H1 (cell line): ENCODE results near the gene PAEP. TPM values are rescaled to one million over a fixed set of nuclear protein-coding genes. Genes with fewer than 3 reads are reported as not detected.

ENCODE experiments used
- CTCF ChIA-PET: fragments of 300-600 bp; sonication (Branson Sonifier 250); formaldehyde crosslinking; loops from one replicate; lab custom pipeline; 2021; ENCODE audit not compliant: partially characterized antibody; lab: Charles Lee
- POLR2A ChIA-PET: fragments of 300-600 bp; sonication (Branson Sonifier 250); formaldehyde crosslinking; loops from one replicate; lab custom pipeline; 2021; ENCODE audit warnings: inconsistent platforms; ENCODE audit not compliant: partially characterized antibody; lab: Charles Lee
- DNase-seq, 2 experiments: peaks; one replicate each; pipeline versions ENCODE4 v3.0.0 to v3.0.0-alpha.2; 2010 to 2022; ENCODE audit warnings: low spot score in 2 of 2, low read depth in 1 of 2, mixed read lengths in 1 of 2
- FAIRE-seq: peaks from 2 replicates; lab custom pipeline; 2011; peaks lifted over from hg19 to GRCh38; lab: Jason Lieb, UNC
- H2AFZ ChIP-seq: 2 replicates; pipeline ENCODE4 v1.8.1; 2012; ENCODE audit warnings: low read length, inconsistent platforms
- H2AK5ac ChIP-seq: 2 replicates; pipeline ENCODE4 v1.6.1; 2013; ENCODE audit warnings: low read depth, low read length
- H2BK120ac ChIP-seq: replicated peaks from 2 replicates; pipeline ENCODE3; 2013; ENCODE audit warnings: low read depth, low read length, inconsistent platforms
- H2BK12ac ChIP-seq: 2 replicates; pipeline ENCODE4 v1.6.1; 2013; ENCODE audit warnings: low read depth, low read length
- H2BK15ac ChIP-seq: 2 replicates; pipeline ENCODE4 v1.6.1; 2013; ENCODE audit warnings: low read length
- H2BK20ac ChIP-seq: 2 replicates; pipeline ENCODE4 v1.6.1; 2013; ENCODE audit warnings: low read length
- H2BK5ac ChIP-seq: 2 replicates; pipeline ENCODE4 v1.6.1; 2013; ENCODE audit warnings: low read depth, low read length
- H3K14ac ChIP-seq: 2 replicates; pipeline ENCODE4 v1.6.1; 2013; ENCODE audit warnings: inconsistent platforms; ENCODE audit not compliant: insufficient read length
- H3K18ac ChIP-seq: 2 replicates; pipeline ENCODE4 v1.6.1; 2013; ENCODE audit warnings: low read length; ENCODE audit errors: extremely low read depth
- H3K23ac ChIP-seq: 2 replicates; pipeline ENCODE4 v1.6.1; 2013; ENCODE audit warnings: inconsistent platforms; ENCODE audit not compliant: insufficient read length
- H3K23me2 ChIP-seq: 2 replicates; pipeline ENCODE4 v1.6.1; 2013; ENCODE audit warnings: low read depth, low read length
- H3K27ac ChIP-seq: 2 replicates; pipeline ENCODE4 v1.6.1; 2011; ENCODE audit warnings: low read depth, low read length, inconsistent platforms
- H3K27me3 ChIP-seq, 4 experiments: replicated peaks in 1 of 4; 1 replicate in 1 of 4; 2 replicates in 3 of 4; pipeline versions ENCODE4 v1.6.1 to v1.8.1; 2011 to 2013; ENCODE audit warnings: low read length in 3 of 4, mild to moderate bottlenecking in 3 of 4, inconsistent platforms in 2 of 4, mixed read lengths in 2 of 4, moderate library complexity in 1 of 4; ENCODE audit not compliant: control insufficient read depth in 3 of 4, insufficient read depth in 3 of 4; ENCODE audit errors: extremely low read depth in 1 of 4
- H3K36me3 ChIP-seq, 4 experiments: 2 replicates each; pipeline versions ENCODE4 v1.6.1 to v1.8.1; 2011 to 2013; ENCODE audit warnings: mild to moderate bottlenecking in 4 of 4, low read length in 3 of 4, moderate library complexity in 2 of 4, control low read depth in 1 of 4, inconsistent platforms in 1 of 4; ENCODE audit not compliant: insufficient read depth in 4 of 4, control insufficient read depth in 2 of 4
- H3K4ac ChIP-seq: replicated peaks from 2 replicates; pipeline ENCODE3; 2013; ENCODE audit warnings: low read length, low read depth, mixed read lengths, inconsistent platforms; ENCODE audit not compliant: insufficient read length
- H3K4me1 ChIP-seq, 4 experiments: replicated peaks in 1 of 4; 1 replicate in 1 of 4; 2 replicates in 3 of 4; pipeline versions ENCODE4 v1.6.1 to v1.8.1; 2011 to 2013; ENCODE audit warnings: low read length in 3 of 4, inconsistent platforms in 2 of 4, mixed read lengths in 1 of 4; ENCODE audit not compliant: insufficient read depth in 4 of 4, control insufficient read depth in 3 of 4
- H3K4me2 ChIP-seq, 2 experiments: 2 replicates each; pipeline versions ENCODE4 v1.6.1 to v1.8.1; 2011 to 2013; ENCODE audit warnings: low read depth in 2 of 2, low read length in 2 of 2, control low read depth in 1 of 2, inconsistent platforms in 1 of 2, mild to moderate bottlenecking in 1 of 2; ENCODE audit not compliant: insufficient read depth in 1 of 2
- H3K4me3 ChIP-seq, 4 experiments: fragments of 200-600, 300-600 bp in 1 of 4; sonication (generic), shearing (Covaris generic), sonication (Bioruptor Twin) in 1 of 4; 2 replicates each; pipeline versions ENCODE4 v1.5.1 to v1.8.1; 2011 to 2016; ENCODE audit warnings: low read length in 4 of 4, low read depth in 3 of 4, control low read depth in 2 of 4, inconsistent platforms in 2 of 4, mild to moderate bottlenecking in 2 of 4, mixed read lengths in 1 of 4, moderate library complexity in 1 of 4; ENCODE audit not compliant: insufficient read depth in 2 of 4; ENCODE audit errors: extremely low read depth in 1 of 4
- H3K56ac ChIP-seq: replicated peaks from 2 replicates; pipeline ENCODE3; 2013; ENCODE audit warnings: low read depth, mild to moderate bottlenecking, mixed read lengths, low read length, inconsistent platforms; ENCODE audit not compliant: insufficient read length
- H3K79me1 ChIP-seq: 2 replicates; pipeline ENCODE4 v1.6.1; 2013; ENCODE audit warnings: low read depth, low read length, control low read depth
- H3K79me2 ChIP-seq, 2 experiments: 2 replicates each; pipeline versions ENCODE4 v1.6.1 to v1.8.1; 2012 to 2013; ENCODE audit warnings: low read length in 2 of 2, mild to moderate bottlenecking in 2 of 2, inconsistent platforms in 1 of 2; ENCODE audit not compliant: insufficient read depth in 2 of 2, control insufficient read depth in 1 of 2
- H3K9ac ChIP-seq, 4 experiments: replicated peaks in 1 of 4; 1 replicate in 1 of 4; 2 replicates in 3 of 4; pipeline versions ENCODE4 v1.6.1 to v1.8.1; 2011 to 2013; ENCODE audit warnings: low read depth in 3 of 4, low read length in 3 of 4, control low read depth in 2 of 4, mild to moderate bottlenecking in 2 of 4, moderate library complexity in 2 of 4, inconsistent platforms in 1 of 4; ENCODE audit errors: extremely low read depth in 1 of 4
- H3K9me3 ChIP-seq, 2 experiments: 2 replicates each; pipeline versions ENCODE4 v1.6.1 to v1.8.1; 2012 to 2013; ENCODE audit warnings: mild to moderate bottlenecking in 2 of 2, moderate library complexity in 2 of 2, control low read depth in 1 of 2, inconsistent platforms in 1 of 2, low read depth in 1 of 2, low read length in 1 of 2, mixed read lengths in 1 of 2; ENCODE audit not compliant: insufficient read depth in 2 of 2
- H4K20me1 ChIP-seq, 2 experiments: replicated peaks in 1 of 2; 2 replicates each; pipeline versions ENCODE3 to v1.8.1; 2011 to 2013; ENCODE audit warnings: inconsistent platforms in 2 of 2, low read length in 2 of 2, mild to moderate bottlenecking in 1 of 2; ENCODE audit not compliant: insufficient read depth in 2 of 2, control insufficient read depth in 1 of 2
- H4K5ac ChIP-seq: 2 replicates; pipeline ENCODE4 v1.6.1; 2013; ENCODE audit warnings: low read length, low read depth, mixed read lengths, inconsistent platforms; ENCODE audit not compliant: insufficient read length
- H4K8ac ChIP-seq: 2 replicates; pipeline ENCODE4 v1.8.0; 2013; ENCODE audit warnings: mild to moderate bottlenecking, moderate library complexity, low read length, inconsistent platforms; ENCODE audit not compliant: insufficient read depth; ENCODE audit errors: extremely low read depth
- H4K91ac ChIP-seq: replicated peaks from 2 replicates; pipeline ENCODE3; 2013; ENCODE audit warnings: low read length, mixed read lengths, inconsistent platforms; ENCODE audit not compliant: insufficient read length
- EGR1 ChIP-seq: IDR thresholded peaks from 2 replicates; pipeline ENCODE4 v1.6.1; 2011; ENCODE audit warnings: low read depth, low read length, borderline replicate concordance
- EP300 ChIP-seq, 2 experiments: IDR thresholded peaks; 1 replicate in 1 of 2; 2 replicates in 1 of 2; pipeline ENCODE4 v1.6.1; 2011 to 2012; ENCODE audit warnings: low read depth in 2 of 2, low read length in 2 of 2, mild to moderate bottlenecking in 2 of 2, borderline replicate concordance in 1 of 2, inconsistent platforms in 1 of 2, moderate library complexity in 1 of 2
- HDAC6 ChIP-seq: IDR thresholded peaks from one replicate; pipeline ENCODE4 v1.7.1; 2012; ENCODE audit warnings: low read depth, mild to moderate bottlenecking, inconsistent platforms, low read length, moderate library complexity
- NANOG ChIP-seq: IDR thresholded peaks from 2 replicates; pipeline ENCODE4 v1.6.1; 2011; ENCODE audit warnings: low read length, low read depth, mild to moderate bottlenecking, inconsistent platforms; ENCODE audit not compliant: insufficient read depth, poor library complexity, severe bottlenecking
- RAD21 ChIP-seq, 2 experiments: IDR thresholded peaks in 1 of 2; conservative IDR thresholded peaks in 1 of 2; 2 replicates each; pipeline ENCODE4 v1.6.1; 2011; ENCODE audit warnings: low read depth in 2 of 2, low read length in 2 of 2, improper control_type of control experiment in 1 of 2, inconsistent platforms in 1 of 2, mild to moderate bottlenecking in 1 of 2, moderate library complexity in 1 of 2
- RXRA ChIP-seq: IDR thresholded peaks from 2 replicates; pipeline ENCODE4 v1.6.1; 2011; ENCODE audit warnings: low read depth, mild to moderate bottlenecking, low read length, moderate library complexity; ENCODE audit not compliant: insufficient read depth
- SAP30 ChIP-seq: fragments of 300-600 bp; sonication (generic); IDR thresholded peaks from 2 replicates; pipeline ENCODE4 v1.7.1; 2012; ENCODE audit warnings: low read length, moderate library complexity, mild to moderate bottlenecking, inconsistent platforms; ENCODE audit not compliant: insufficient read depth, insufficient replicate concordance
- TAF7 ChIP-seq: optimal IDR thresholded peaks from 2 replicates; pipeline ENCODE3; 2011; ENCODE audit warnings: low read depth, mild to moderate bottlenecking, inconsistent platforms, low read length, moderate library complexity, borderline replicate concordance
- WGBS, 2 experiments: shearing (Covaris generic) in 1 of 2; methylation state at CpG; one replicate each; pipeline versions ENCODE4 v1.1.6 to v1.1.7; 2013 to 2015; ENCODE audit warnings: low lambda C conversion rate in 2 of 2, mixed read lengths in 2 of 2, inconsistent platforms in 1 of 2, low coverage in 1 of 2, missing lambda C conversion rate in 1 of 2; ENCODE audit not compliant: insufficient replicate concordance in 2 of 2, insufficient coverage in 1 of 2, insufficient read length in 1 of 2; ENCODE audit errors: extremely low coverage in 1 of 2, missing lambda C conversion rate in 1 of 2; 5-methylcytosine and 5-hydroxymethylcytosine counted together
- polyA plus RNA-seq, 7 experiments: library from polyadenylated mRNA; depleted of rRNA in 3 of 7; stranded (reverse) in 5 of 7; unstranded in 2 of 7; fragments of >200 nt in 5 of 7; fragments of 200-250 nt in 2 of 7; gene quantifications; 1 replicate in 5 of 7; 2 replicates in 1 of 7; 4 replicates in 1 of 7; pipeline versions ENCODE4 v1.2.1 to v1.2.3, GENCODE V29; 2011 to 2013; ENCODE audit warnings: missing spikeins in 2 of 7, mixed read lengths in 2 of 7
- total RNA-seq: library from RNA; stranded (reverse); fragmentation: NEBNext Ultra II Directional; extraction: Animal tissue kit (Norgen Biotek cat#: 25700); gene quantifications from 2 replicates; pipeline ENCODE4 v1.2.1, GENCODE V29; 2021
- TF ChIP-seq, protein P1 (sequence below): IDR thresholded peaks from 2 replicates; pipeline ENCODE4 v1.6.1; 2011; ENCODE audit warnings: low read depth, mild to moderate bottlenecking, low read length; ENCODE audit not compliant: insufficient read depth

The PAEP gene
- total and polyA plus RNA-seq, 2 of the 8 experiments (the other 6 are each of a cell fraction or from before 2014, with no cell fraction given), result not detected

GRCh38 chr9:135552021-135552697 lies 9.4 kb upstream of the PAEP start:
- POLR2A ChIA-PET, result interaction anchor here (1.0 to 1.9 kb wide), 2 partner anchors 35 to 46 kb away, joined by 3 to 5 read pairs; no protein-coding TSS in a partner anchor
- H2BK120ac ChIP-seq, result no peak overlapping the region
- FAIRE-seq, result no peak

More at GRCh38 chr9:135552021-135552697, 9.4 kb upstream of the PAEP start:
- H2AK5ac ChIP-seq, result no peak overlapping the region
- peaks cover 0 to 3% (median 0%) of the 10 kb centered on the region in 4 experiments; a peak in 2 of 7 replicates for H3K4me1 ChIP-seq
- no peak for DNase-seq
- H2AFZ ChIP-seq, result no peak overlapping the region
- no peak overlapping the region for H3K23ac ChIP-seq
- H3K23me2 ChIP-seq, result no peaks in the 10 kb centered on the region; the same call in 1 of the 2 replicates
- WGBS, 2 experiments, result 85% methylated on average over 11 of the region's 18 CpGs; no CpG with 5 or more reads in 1 of the 2 experiments
- TF ChIP-seq EGR1 (no peak), RAD21 (IDR thresholded peaks at IDR 0.05 in 1 of 2, conservative IDR thresholded peaks at IDR 0.05 in 1 of 2; ENCODE audit: low read depth in 2 of 2, low read length in 2 of 2) (no peak), TAF7 (no peak), HDAC6 (no peak), SAP30 (no peak), RXRA (no peak), NANOG (no peak), EP300 (IDR thresholded peaks at IDR 0.05; ENCODE audit: borderline replicate concordance in 1 of 2, low read depth in 2 of 2, low read length in 2 of 2) (no peak)
- TF ChIP-seq, protein P1, sequence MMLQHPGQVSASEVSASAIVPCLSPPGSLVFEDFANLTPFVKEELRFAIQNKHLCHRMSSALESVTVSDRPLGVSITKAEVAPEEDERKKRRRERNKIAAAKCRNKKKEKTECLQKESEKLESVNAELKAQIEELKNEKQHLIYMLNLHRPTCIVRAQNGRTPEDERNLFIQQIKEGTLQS, result no peak
- no peak overlapping the region for H3K4me2 ChIP-seq
- H3K9me3 ChIP-seq, result no peaks in the 10 kb centered on the region
- H4K91ac ChIP-seq, result no peak overlapping the region
- H3K79me2 ChIP-seq, result no peaks in the 10 kb centered on the region
- no peak overlapping the region for H4K8ac ChIP-seq
- no peaks in the 10 kb centered on the region for H4K20me1 ChIP-seq
- H3K4me3 ChIP-seq, result no peak overlapping the region
- no peaks in the 10 kb centered on the region; a peak in 1 of 7 replicates for H3K27me3 ChIP-seq
- H3K9ac ChIP-seq, result no peak overlapping the region
- H2BK15ac ChIP-seq, result no peak overlapping the region
- no peak overlapping the region for H3K14ac ChIP-seq
- no peak overlapping the region for H3K18ac ChIP-seq
- no peaks in the 10 kb centered on the region for H3K36me3 ChIP-seq
- no peak overlapping the region for H3K27ac ChIP-seq
- CTCF ChIA-PET, result interaction anchor here (1.1 to 2.1 kb wide), 4 partner anchors 13 to 245 kb away, joined by 3 to 10 read pairs (median 4); no protein-coding TSS in a partner anchor
- no peaks in the 10 kb centered on the region for H3K79me1 ChIP-seq
- H2BK12ac ChIP-seq, result no peak overlapping the region
- H4K5ac ChIP-seq, result no peak overlapping the region
- H2BK5ac ChIP-seq, result no peak overlapping the region
- H3K56ac ChIP-seq, result no peak overlapping the region
- no peak overlapping the region for H2BK20ac ChIP-seq
- H3K4ac ChIP-seq, result no peak overlapping the region
